BJ (cell line): ENCODE data around the gene PSMC4. TPM values are rescaled to one million over a fixed set of nuclear protein-coding genes. Genes with fewer than 3 reads are reported as not detected.

Experiments
- CTCF ChIA-PET: fragments of 350-600 bp; formaldehyde crosslinking; extraction: SDS; loops from one replicate; lab custom pipeline; 2021; ENCODE audit warnings: antibody characterized with exemption, inconsistent platforms; lab: Yijun Ruan, JAX
- POLR2A ChIA-PET: fragments of 300-600 bp; sonication (Branson Sonifier 250); formaldehyde crosslinking; extraction: SDS; loops from one replicate; lab custom pipeline; 2021; ENCODE audit warnings: antibody characterized with exemption; lab: Charles Lee
- DNase-seq: peaks from one replicate; pipeline ENCODE4 v3.0.0-alpha.2; 2011; ENCODE audit warnings: low read depth
- H3K27me3 ChIP-seq: 2 replicates; pipeline ENCODE4 v1.6.0; 2011; ENCODE audit warnings: low read length; ENCODE audit not compliant: control insufficient read depth, insufficient read depth
- H3K36me3 ChIP-seq: 2 replicates; pipeline ENCODE4 v1.5.1; 2011; ENCODE audit warnings: low read length; ENCODE audit not compliant: control insufficient read depth, insufficient read depth
- H3K4me3 ChIP-seq: 2 replicates; pipeline ENCODE4 v1.5.1; 2011; ENCODE audit warnings: low read depth, mild to moderate bottlenecking, control low read depth, low read length
- polyA plus RNA-seq: library from polyadenylated mRNA; depleted of rRNA; stranded (reverse); fragments of >200 nt; gene quantifications from 2 replicates; pipeline ENCODE4 v1.2.3, GENCODE V29; 2011
- TF ChIP-seq, protein P1 (sequence below): IDR thresholded peaks from 2 replicates; pipeline ENCODE4 v1.5.1; 2011; ENCODE audit warnings: low read depth, mild to moderate bottlenecking, control low read depth, inconsistent platforms, low read length, moderate library complexity; ENCODE audit not compliant: insufficient read depth

The PSMC4 gene
- polyA plus RNA-seq, 1 experiment, result 105 TPM

DNA sequence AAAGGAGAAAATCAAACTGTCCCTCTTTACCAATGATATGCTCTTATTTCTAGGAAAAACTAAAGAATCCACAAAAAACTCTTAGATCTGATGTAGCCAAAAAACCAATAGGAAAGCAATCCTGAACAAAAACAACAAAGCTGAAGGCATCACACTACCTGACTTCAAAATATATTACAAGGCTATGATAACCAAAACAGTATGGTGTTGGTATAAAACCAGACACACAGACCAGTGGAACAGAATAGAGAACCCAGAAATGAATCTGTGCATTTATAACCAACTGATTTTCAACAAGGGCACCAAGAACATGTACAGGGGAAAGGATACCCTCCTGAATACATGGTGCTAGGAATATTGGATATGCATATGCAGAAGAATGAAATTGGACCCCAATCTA, 16.2 kb downstream of the PSMC4 start:
- H3K27me3 ChIP-seq, result no peaks in the 10 kb centered on the region
- POLR2A ChIA-PET, result no interaction called here
- H3K4me3 ChIP-seq, result no peak overlapping the region
- no peak for DNase-seq
- no peaks in the 10 kb centered on the region for H3K36me3 ChIP-seq
- CTCF ChIA-PET, result no interaction called here
- TF ChIP-seq, protein P1, sequence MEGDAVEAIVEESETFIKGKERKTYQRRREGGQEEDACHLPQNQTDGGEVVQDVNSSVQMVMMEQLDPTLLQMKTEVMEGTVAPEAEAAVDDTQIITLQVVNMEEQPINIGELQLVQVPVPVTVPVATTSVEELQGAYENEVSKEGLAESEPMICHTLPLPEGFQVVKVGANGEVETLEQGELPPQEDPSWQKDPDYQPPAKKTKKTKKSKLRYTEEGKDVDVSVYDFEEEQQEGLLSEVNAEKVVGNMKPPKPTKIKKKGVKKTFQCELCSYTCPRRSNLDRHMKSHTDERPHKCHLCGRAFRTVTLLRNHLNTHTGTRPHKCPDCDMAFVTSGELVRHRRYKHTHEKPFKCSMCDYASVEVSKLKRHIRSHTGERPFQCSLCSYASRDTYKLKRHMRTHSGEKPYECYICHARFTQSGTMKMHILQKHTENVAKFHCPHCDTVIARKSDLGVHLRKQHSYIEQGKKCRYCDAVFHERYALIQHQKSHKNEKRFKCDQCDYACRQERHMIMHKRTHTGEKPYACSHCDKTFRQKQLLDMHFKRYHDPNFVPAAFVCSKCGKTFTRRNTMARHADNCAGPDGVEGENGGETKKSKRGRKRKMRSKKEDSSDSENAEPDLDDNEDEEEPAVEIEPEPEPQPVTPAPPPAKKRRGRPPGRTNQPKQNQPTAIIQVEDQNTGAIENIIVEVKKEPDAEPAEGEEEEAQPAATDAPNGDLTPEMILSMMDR, result no peak

DNA sequence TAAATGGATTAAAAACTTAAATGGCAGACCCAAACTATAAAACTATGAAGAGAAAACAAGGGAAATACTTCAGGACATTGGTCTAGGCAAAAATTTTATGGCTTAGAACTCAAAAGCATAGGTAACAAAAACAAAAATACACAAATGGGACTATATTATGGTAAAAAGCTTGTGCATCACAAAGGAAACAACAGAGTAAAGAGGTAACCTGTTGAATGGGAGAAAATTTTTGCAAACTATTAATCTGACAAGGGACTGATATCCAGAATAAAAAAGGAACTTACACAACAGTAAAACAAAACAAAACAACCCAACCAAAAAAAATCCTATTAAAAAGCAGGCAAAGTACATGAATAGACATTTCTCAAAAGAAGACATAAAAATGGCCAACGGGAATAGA, 16.6 kb downstream of the PSMC4 start:
- ChIA-PET CTCF (no interaction called here), POLR2A (no interaction called here)
- TF ChIP-seq, protein P1, result no peak
- no peak for DNase-seq
- no peak overlapping the region for H3K4me3 ChIP-seq
- H3K27me3 ChIP-seq, result no peaks in the 10 kb centered on the region
- no peaks in the 10 kb centered on the region for H3K36me3 ChIP-seq

DNA sequence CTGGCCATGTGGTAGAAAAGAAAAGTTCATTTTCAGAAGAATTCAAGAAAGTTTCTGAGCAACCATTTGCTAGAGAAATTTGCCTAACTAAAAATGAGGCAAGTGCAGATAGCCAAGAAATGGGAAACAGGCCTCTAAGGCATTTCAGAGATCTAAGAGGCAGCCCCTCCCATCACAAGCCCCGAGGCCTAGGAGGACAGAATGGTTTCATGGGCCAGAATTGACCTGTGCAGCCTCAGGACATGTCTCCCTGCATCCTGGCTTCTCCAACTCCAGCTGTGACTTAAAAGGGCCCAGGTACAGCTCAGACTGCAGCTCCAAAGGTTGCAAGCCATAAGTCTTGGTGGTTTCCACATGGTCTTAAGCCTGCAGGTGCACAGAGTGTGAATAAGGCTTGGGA, 22.6 kb downstream of the PSMC4 start:
- no peaks in the 10 kb centered on the region for H3K36me3 ChIP-seq
- POLR2A ChIA-PET, result no interaction called here
- CTCF ChIA-PET, result no interaction called here

DNA sequence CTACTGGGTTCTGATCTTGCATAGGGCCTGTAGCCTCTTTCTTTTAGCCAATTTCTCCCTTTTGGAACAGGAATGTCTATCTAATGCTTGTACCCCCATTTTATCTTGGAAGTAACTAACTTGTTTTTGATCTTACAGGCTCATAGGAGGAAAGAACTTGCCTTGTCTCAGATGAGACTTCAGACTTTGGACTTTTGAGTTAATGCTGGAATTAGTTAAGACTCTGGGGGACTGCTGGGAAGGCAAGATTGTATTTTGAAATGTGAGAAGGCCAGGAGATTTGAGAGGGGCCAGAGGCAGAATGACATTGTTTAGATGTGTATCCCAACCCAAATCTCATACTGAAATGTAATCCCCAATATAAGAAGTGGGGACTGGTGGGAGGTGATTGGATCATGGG, 23.4 kb downstream of the PSMC4 start:
- H3K4me3 ChIP-seq, result no peak overlapping the region
- TF ChIP-seq, protein P1, result no peak
- CTCF ChIA-PET, result no interaction called here
- no peaks in the 10 kb centered on the region for H3K27me3 ChIP-seq
- POLR2A ChIA-PET, result no interaction called here
- no peak for DNase-seq
- H3K36me3 ChIP-seq, result no peaks in the 10 kb centered on the region

More for the DNA sequence above, 22.6 kb downstream of the PSMC4 start:
- H3K27me3 ChIP-seq, result no peaks in the 10 kb centered on the region
- no peak overlapping the region for H3K4me3 ChIP-seq
- DNase-seq, result no peak
- TF ChIP-seq, protein P1, result no peak

DNA sequence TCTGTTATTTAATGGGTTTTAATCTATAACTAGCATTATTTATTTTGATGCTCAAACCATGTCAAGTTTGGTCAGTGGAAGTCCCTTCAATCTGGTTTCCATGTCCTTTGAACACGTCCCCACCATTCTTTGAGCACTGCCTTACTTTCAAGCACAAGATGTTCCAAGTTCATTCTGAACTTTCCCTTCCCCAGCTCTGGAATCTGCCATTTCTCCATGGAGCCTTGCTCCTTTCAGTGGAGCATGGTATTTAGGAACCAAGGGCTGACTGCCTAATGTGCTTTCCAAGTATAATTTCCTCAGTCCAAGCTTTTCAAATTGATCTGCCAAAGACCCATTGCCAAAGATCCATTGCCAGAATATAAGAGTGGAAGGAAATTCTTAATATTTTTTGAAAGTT, 24.8 kb downstream of the PSMC4 start:
- Histone ChIP-seq H3K27me3 (no peaks in the 10 kb centered on the region), H3K4me3 (no peak overlapping the region; the same call in 1 of the 2 replicates), H3K36me3 (no peaks in the 10 kb centered on the region)
- DNase-seq, result no peak
- ChIA-PET CTCF (interaction anchor here (1.3 kb wide), 1 partner anchor 25 kb away, joined by 4 read pairs; the partner anchor contains the start of gene PSMC4), POLR2A (no interaction called here)
- TF ChIP-seq, protein P1, result no peak
